Endothelial cell of umbilical vein (primary cell): ENCODE data around the gene PRKAR1B. TPM values are rescaled to one million over a fixed set of nuclear protein-coding genes. Genes with fewer than 3 reads are reported as not detected.

Source experiments
- BruUV-seq: library from RNA; stranded (reverse); fragments of 400-500 nt; replicated peaks from 2 replicates; lab custom pipeline; 2021; lab: Mats Ljungman, UMichigan
- CTCF ChIA-PET: fragments of 300-600, 350-600 bp; sonication (Branson Sonifier 250); formaldehyde crosslinking; loops from one replicate; lab custom pipeline; 2021; ENCODE audit warnings: antibody characterized with exemption, inconsistent platforms; lab: Charles Lee
- POLR2A ChIA-PET: fragments of 300-600, 350-600 bp; sonication (Branson Sonifier 250); formaldehyde crosslinking; loops from one replicate; lab custom pipeline; 2021; ENCODE audit warnings: antibody characterized with exemption, inconsistent platforms; lab: Charles Lee
- DNase-seq: peaks from one replicate; pipeline ENCODE4 v3.0.0-alpha.2; 2011; ENCODE audit warnings: low read depth, low spot score
- FAIRE-seq: peaks from 2 replicates; lab custom pipeline; 2011; peaks lifted over from hg19 to GRCh38; lab: Jason Lieb, UNC
- H2AFZ ChIP-seq: 2 replicates; pipeline ENCODE4 v1.6.0; 2012; ENCODE audit warnings: low read depth, low read length, control low read depth, inconsistent platforms
- H3K27ac ChIP-seq: 2 replicates; pipeline ENCODE4 v1.5.1; 2011; ENCODE audit warnings: low read depth, mild to moderate bottlenecking, control low read depth, low read length, moderate library complexity; ENCODE audit not compliant: insufficient read depth
- H3K27me3 ChIP-seq, 2 experiments: 2 replicates each; pipeline versions ENCODE4 v1.6.0 to v1.6.1; 2011; ENCODE audit warnings: low read length in 2 of 2, mixed read lengths in 1 of 2; ENCODE audit not compliant: control insufficient read depth in 2 of 2, insufficient read depth in 2 of 2
- H3K36me3 ChIP-seq, 2 experiments: 2 replicates in 1 of 2; 3 replicates in 1 of 2; pipeline ENCODE4 v1.5.1; 2011; ENCODE audit warnings: low read length in 2 of 2, mild to moderate bottlenecking in 1 of 2, moderate library complexity in 1 of 2; ENCODE audit not compliant: control insufficient read depth in 2 of 2, insufficient read depth in 2 of 2; ENCODE audit errors: extremely low read depth in 1 of 2
- H3K4me1 ChIP-seq: 3 replicates; pipeline ENCODE4 v1.5.1; 2011; ENCODE audit warnings: mild to moderate bottlenecking, low read length; ENCODE audit not compliant: control insufficient read depth, insufficient read depth; ENCODE audit errors: extremely low read depth
- H3K4me2 ChIP-seq: 2 replicates; pipeline ENCODE4 v1.6.1; 2011; ENCODE audit warnings: low read length, control low read depth, mixed read lengths; ENCODE audit not compliant: insufficient read depth
- H3K4me3 ChIP-seq, 3 experiments: fragments of 200-600 bp in 1 of 3; sonication (generic), shearing (Covaris generic) in 1 of 3; replicated peaks in 1 of 3; 2 replicates each; pipeline ENCODE4 v1.5.1; 2011 to 2016; ENCODE audit warnings: control low read depth in 3 of 3, low read length in 3 of 3, mild to moderate bottlenecking in 2 of 3, inconsistent platforms in 1 of 3, low read depth in 1 of 3, moderate library complexity in 1 of 3; ENCODE audit not compliant: insufficient read depth in 1 of 3
- H3K79me2 ChIP-seq: 2 replicates; pipeline ENCODE4 v1.6.0; 2012; ENCODE audit warnings: low read length, inconsistent platforms; ENCODE audit not compliant: control insufficient read depth, insufficient read depth
- H3K9ac ChIP-seq: replicated peaks from 2 replicates; pipeline ENCODE3; 2011; ENCODE audit warnings: low read length, control low read depth; ENCODE audit not compliant: insufficient read depth; ENCODE audit errors: extremely low read depth
- H3K9me1 ChIP-seq: replicated peaks from 3 replicates; pipeline ENCODE4 v1.6.0; 2011; ENCODE audit warnings: mild to moderate bottlenecking, low read length; ENCODE audit not compliant: control insufficient read depth, insufficient read depth; ENCODE audit errors: extremely low read depth
- H3K9me3 ChIP-seq: replicated peaks from 2 replicates; pipeline ENCODE4 v1.5.1; 2012; ENCODE audit warnings: low read length, inconsistent platforms; ENCODE audit not compliant: control insufficient read depth, insufficient read depth
- H4K20me1 ChIP-seq: replicated peaks from 2 replicates; pipeline ENCODE3; 2011; ENCODE audit warnings: mild to moderate bottlenecking, low read length; ENCODE audit not compliant: control insufficient read depth, insufficient read depth; ENCODE audit errors: extremely low read depth
- EZH2 ChIP-seq: IDR thresholded peaks from 2 replicates; pipeline ENCODE4 v1.6.1; 2012; ENCODE audit warnings: borderline replicate concordance, low read depth, mild to moderate bottlenecking, moderate library complexity, low read length, inconsistent platforms; ENCODE audit not compliant: severe bottlenecking
- FOS ChIP-seq: IDR thresholded peaks from 2 replicates; pipeline ENCODE4 v1.6.1; 2011; ENCODE audit warnings: mild to moderate bottlenecking, low read length, moderate library complexity, borderline replicate concordance; ENCODE audit not compliant: insufficient read depth
- GATA2 ChIP-seq: IDR thresholded peaks from 2 replicates; pipeline ENCODE4 v1.7.0; 2011; ENCODE audit warnings: low read depth, mild to moderate bottlenecking, moderate library complexity, mixed read lengths, low read length; ENCODE audit not compliant: insufficient read length, insufficient read depth
- JUN ChIP-seq: IDR thresholded peaks from 2 replicates; pipeline ENCODE4 v1.6.1; 2011; ENCODE audit warnings: borderline replicate concordance, low read depth; ENCODE audit not compliant: insufficient read length, insufficient read depth
- MYC ChIP-seq: IDR thresholded peaks from one replicate; pipeline ENCODE4 v1.6.1; 2011; ENCODE audit warnings: mild to moderate bottlenecking, low read depth, low read length
- POLR2A ChIP-seq: IDR thresholded peaks from 2 replicates; pipeline ENCODE4 v1.6.1; 2012; ENCODE audit warnings: low read depth, mild to moderate bottlenecking, control low read depth, low read length
- POLR2AphosphoS5 ChIP-seq: IDR thresholded peaks from 2 replicates; pipeline ENCODE4 v1.6.1; 2012; ENCODE audit warnings: low read depth, mild to moderate bottlenecking, control low read depth, low read length, moderate library complexity; ENCODE audit not compliant: insufficient read depth
- dilution Hi-C: fragments of 300-500 bp; cut with MboI; formaldehyde crosslinking; loops from one replicate; pipeline ENCODE4 v1.15.0; 2019; ENCODE audit warnings: low sequenced_read_pairs; ENCODE audit not compliant: extremely low pct_ligation_motif_present
- intact Hi-C: fragments of 100-400 bp; cut with micrococcal nuclease; formaldehyde crosslinking; loops from one replicate; pipeline ENCODE4 v1.10.0; 2022
- polyA plus RNA-seq, 4 experiments: library from polyadenylated mRNA; depleted of rRNA in 3 of 4; stranded (reverse) in 3 of 4; unstranded in 1 of 4; fragments of >200 nt; gene quantifications; 2 replicates each; pipeline versions ENCODE4 v1.2.1 to v1.2.3, GENCODE V29; 2011 to 2012; ENCODE audit warnings: missing spikeins in 1 of 4
- total RNA-seq: library from RNA; stranded (reverse); gene quantifications from 2 replicates; pipeline ENCODE4 v1.2.3, GENCODE V29; 2021
- TF ChIP-seq, protein P1 (sequence below), 2 donors: IDR thresholded peaks; 1 replicate in 1 of 2; 2 replicates in 1 of 2; pipeline ENCODE4 v1.5.1; 2011; ENCODE audit warnings: low read length in 2 of 2, mild to moderate bottlenecking in 2 of 2, moderate library complexity in 2 of 2, control low read depth in 1 of 2, inconsistent platforms in 1 of 2, low read depth in 1 of 2; ENCODE audit not compliant: insufficient read depth in 1 of 2; ENCODE audit errors: extremely low read depth in 1 of 2
- TF ChIP-seq, protein P2 (sequence below): IDR thresholded peaks from 2 replicates; pipeline ENCODE4 v1.6.1; 2011; ENCODE audit not compliant: insufficient read depth, insufficient read length

The PRKAR1B gene
- total and polyA plus RNA-seq, 2 donors (not counting 3 experiments of a cell fraction or from before 2014, with no cell fraction given), result 15.4 to 29.2 TPM

DNA sequence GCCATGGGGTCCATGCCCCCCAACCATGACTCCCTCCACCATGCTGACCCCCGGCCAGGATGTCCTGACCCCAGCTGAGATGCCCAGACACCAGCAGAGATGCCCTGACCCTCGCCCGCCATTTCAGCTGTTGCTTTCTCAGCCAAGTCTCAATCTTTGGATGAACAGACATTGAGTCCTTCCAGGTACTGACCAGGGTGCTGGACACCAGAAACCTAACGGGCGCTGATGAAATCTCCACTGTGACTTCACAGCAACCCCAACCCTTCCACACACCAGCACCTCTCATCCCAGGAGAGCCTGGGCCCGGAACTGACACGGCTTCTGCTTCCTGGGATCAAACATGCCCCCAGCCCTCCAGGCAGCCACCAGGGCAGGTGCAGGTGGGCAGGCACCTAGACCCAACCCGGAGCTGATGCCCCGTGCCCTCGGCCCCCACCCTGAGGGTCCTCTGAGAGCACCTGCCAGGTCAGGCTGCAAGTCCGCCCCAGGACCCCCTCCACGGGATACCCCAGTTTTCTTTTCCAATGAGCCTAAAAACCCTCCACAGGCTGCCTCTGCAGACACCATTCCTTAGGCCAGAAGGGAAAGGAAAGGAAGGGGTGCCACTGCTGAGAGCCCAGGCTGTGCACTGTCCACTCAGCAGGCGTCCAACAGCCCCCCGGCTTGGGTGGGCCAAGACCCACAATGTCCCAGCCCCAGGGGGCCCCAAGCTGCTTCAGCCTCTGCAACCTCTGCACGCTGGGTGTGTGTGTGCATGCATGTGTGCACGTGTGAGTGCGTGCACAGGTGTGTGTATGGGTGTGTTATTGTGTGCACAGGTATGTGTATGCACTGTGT, 164.1 kb downstream of the PRKAR1B start:
- H4K20me1 ChIP-seq, result no peaks in the 10 kb centered on the region
- FAIRE-seq (no peak), DNase-seq (no peak)
- ChIA-PET CTCF (interaction anchor here (1.9 kb wide), 1 partner anchor 16 kb away, joined by 5 read pairs; no protein-coding TSS in a partner anchor), POLR2A (no interaction called here)
- intact Hi-C loops (no loop called here), dilution Hi-C loops (no loop called here)
- H3K9ac ChIP-seq, result no peak overlapping the region
- BruUV-seq, result no TSS peak
- no peak overlapping the region for H3K4me2 ChIP-seq
- no peaks in the 10 kb centered on the region for H3K36me3 ChIP-seq
- H2AFZ ChIP-seq, result no peak overlapping the region
- no peak overlapping the region for H3K4me3 ChIP-seq
- no peaks in the 10 kb centered on the region for H3K79me2 ChIP-seq
- no peak for TF ChIP-seq FOS
- TF ChIP-seq, protein P1, sequence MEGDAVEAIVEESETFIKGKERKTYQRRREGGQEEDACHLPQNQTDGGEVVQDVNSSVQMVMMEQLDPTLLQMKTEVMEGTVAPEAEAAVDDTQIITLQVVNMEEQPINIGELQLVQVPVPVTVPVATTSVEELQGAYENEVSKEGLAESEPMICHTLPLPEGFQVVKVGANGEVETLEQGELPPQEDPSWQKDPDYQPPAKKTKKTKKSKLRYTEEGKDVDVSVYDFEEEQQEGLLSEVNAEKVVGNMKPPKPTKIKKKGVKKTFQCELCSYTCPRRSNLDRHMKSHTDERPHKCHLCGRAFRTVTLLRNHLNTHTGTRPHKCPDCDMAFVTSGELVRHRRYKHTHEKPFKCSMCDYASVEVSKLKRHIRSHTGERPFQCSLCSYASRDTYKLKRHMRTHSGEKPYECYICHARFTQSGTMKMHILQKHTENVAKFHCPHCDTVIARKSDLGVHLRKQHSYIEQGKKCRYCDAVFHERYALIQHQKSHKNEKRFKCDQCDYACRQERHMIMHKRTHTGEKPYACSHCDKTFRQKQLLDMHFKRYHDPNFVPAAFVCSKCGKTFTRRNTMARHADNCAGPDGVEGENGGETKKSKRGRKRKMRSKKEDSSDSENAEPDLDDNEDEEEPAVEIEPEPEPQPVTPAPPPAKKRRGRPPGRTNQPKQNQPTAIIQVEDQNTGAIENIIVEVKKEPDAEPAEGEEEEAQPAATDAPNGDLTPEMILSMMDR (IDR thresholded peaks at IDR 0.05; ENCODE audit: extremely low read depth in 1 of 2, insufficient read depth in 1 of 2, low read depth in 1 of 2, low read length in 2 of 2), result no peak
- H3K9me1 ChIP-seq, result no peaks in the 10 kb centered on the region
- H3K27me3 ChIP-seq, result no peaks in the 10 kb centered on the region
- no peaks in the 10 kb centered on the region for H3K4me1 ChIP-seq
- H3K9me3 ChIP-seq, result no peaks in the 10 kb centered on the region
- H3K27ac ChIP-seq, result no peak overlapping the region

- no peak for FAIRE-seq
- no peaks in the 10 kb centered on the region for H3K4me1 ChIP-seq
- no peak overlapping the region for H3K4me2 ChIP-seq
- no peaks in the 10 kb centered on the region for H3K9me1 ChIP-seq
- DNase-seq, result no peak
- H3K9ac ChIP-seq, result no peak overlapping the region
- intact Hi-C loops, result no loop called here
- TF ChIP-seq EZH2 (no peak), MYC (no peak), JUN (no peak), POLR2AphosphoS5 (no peak), POLR2A (no peak), GATA2 (no peak)
- TF ChIP-seq, protein P2, sequence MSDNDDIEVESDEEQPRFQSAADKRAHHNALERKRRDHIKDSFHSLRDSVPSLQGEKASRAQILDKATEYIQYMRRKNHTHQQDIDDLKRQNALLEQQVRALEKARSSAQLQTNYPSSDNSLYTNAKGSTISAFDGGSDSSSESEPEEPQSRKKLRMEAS, result no peak
- no peak overlapping the region for H2AFZ ChIP-seq
- no TSS peak for BruUV-seq
- CTCF ChIA-PET, result interaction anchor here (1.9 kb wide), 1 partner anchor 16 kb away, joined by 5 read pairs; no protein-coding TSS in a partner anchor
- H3K27ac ChIP-seq, result no peak overlapping the region
- H4K20me1 ChIP-seq, result no peaks in the 10 kb centered on the region
- no peaks in the 10 kb centered on the region for H3K36me3 ChIP-seq
- POLR2A ChIA-PET, result no interaction called here
- dilution Hi-C loops, result no loop called here
- H3K4me3 ChIP-seq, result no peak overlapping the region
- no peaks in the 10 kb centered on the region for H3K79me2 ChIP-seq
- H3K9me3 ChIP-seq, result no peaks in the 10 kb centered on the region
- H3K27me3 ChIP-seq, result no peaks in the 10 kb centered on the region
Measured at GRCh38 chr7:562374-562675, 164.8 kb downstream of the PRKAR1B start.
